Smooth muscle cell (in vitro differentiated cells): ENCODE measurements around the gene ZNF274. TPM values are rescaled to one million over a fixed set of nuclear protein-coding genes. Genes with fewer than 3 reads are reported as not detected.
"Not testable (repeated sequence)": the region's sequence is repeated elsewhere in the genome, so short reads cannot be mapped to it uniquely, and the experiment has no call there.

Source experiments
- DNase-seq: peaks from one replicate; lab custom pipeline; 2025; ENCODE audit not compliant: unreplicated experiment; lab: John Stamatoyannopoulos, UW
- H2AFZ ChIP-seq: fragments of 200-600 bp; sonication (generic); 2 replicates; pipeline ENCODE4 v1.6.0; 2016; ENCODE audit warnings: antibody characterized with exemption, low read depth, mild to moderate bottlenecking
- H3F3A ChIP-seq: fragments of 200-600 bp; sonication (generic); 2 replicates; pipeline ENCODE4 v1.6.0; 2017; ENCODE audit warnings: antibody characterized with exemption, low read depth
- H3K27ac ChIP-seq: fragments of 200-600 bp; sonication (generic); 2 replicates; pipeline ENCODE4 v1.5.1; 2016; ENCODE audit warnings: low read depth, mild to moderate bottlenecking
- H3K27me3 ChIP-seq: fragments of 200-600 bp; sonication (generic); 2 replicates; pipeline ENCODE4 v1.6.1; 2016; ENCODE audit warnings: low read depth, mild to moderate bottlenecking
- H3K36me3 ChIP-seq: fragments of 200-600 bp; sonication (generic); 2 replicates; pipeline ENCODE4 v1.5.1; 2016; ENCODE audit warnings: low read depth
- H3K4me1 ChIP-seq: fragments of 200-600 bp; sonication (generic); 2 replicates; pipeline ENCODE4 v1.5.1; 2016; ENCODE audit warnings: low read depth
- H3K4me2 ChIP-seq: fragments of 200-600 bp; sonication (generic); 2 replicates; pipeline ENCODE4 v1.6.0; 2016; ENCODE audit warnings: mild to moderate bottlenecking
- H3K4me3 ChIP-seq: fragments of 200-600 bp; sonication (generic); 2 replicates; pipeline ENCODE4 v1.5.1; 2016; ENCODE audit warnings: mild to moderate bottlenecking
- H3K79me2 ChIP-seq: fragments of 200-600 bp; sonication (generic); 2 replicates; pipeline ENCODE4 v1.6.0; 2016; ENCODE audit warnings: low read depth, mild to moderate bottlenecking
- H3K9ac ChIP-seq: fragments of 200-600 bp; sonication (generic); 2 replicates; pipeline ENCODE4 v1.6.0; 2016; ENCODE audit warnings: low read depth
- H3K9me3 ChIP-seq: fragments of 200-600 bp; sonication (generic); replicated peaks from 2 replicates; pipeline ENCODE4 v1.5.1; 2016; ENCODE audit warnings: low read depth
- H4K20me1 ChIP-seq: fragments of 200-600 bp; sonication (generic); 2 replicates; pipeline ENCODE4 v1.6.0; 2016; ENCODE audit warnings: low read depth
- WGBS: methylation state at CpG from one replicate; pipeline ENCODE4 v1.1.7; 2016; ENCODE audit warnings: low lambda C conversion rate; 5-methylcytosine and 5-hydroxymethylcytosine counted together
- polyA plus RNA-seq: library from polyadenylated mRNA; unstranded; fragments of >200 nt; fragmentation: Nextera tagmentation; extraction: Ambion mirVana; gene quantifications from 2 replicates; pipeline ENCODE4 v1.2.1, GENCODE V29; 2016
- total RNA-seq: library from RNA; depleted of rRNA; stranded (reverse); fragments of >200 nt; gene quantifications from 2 replicates; pipeline ENCODE4 v1.2.3, GENCODE V29; 2014
- TF ChIP-seq, protein P1 (sequence below): fragments of 200-600 bp; sonication (generic); IDR thresholded peaks from 2 replicates; pipeline ENCODE4 v1.5.1; 2017; ENCODE audit warnings: borderline replicate concordance, mild to moderate bottlenecking, antibody characterized with exemption; ENCODE audit not compliant: insufficient read depth, poor library complexity, severe bottlenecking

Gene ZNF274
- total and polyA plus RNA-seq, 2 experiments from 2014 or later = 23.8 to 27.2 TPM

GRCh38 chr19:58243351-58243750, 60.5 kb downstream of the ZNF274 start:
- H3K9ac ChIP-seq = no peak overlapping the region
- peaks cover 12% of the 10 kb centered on the region for H3K9me3 ChIP-seq
- no peak for DNase-seq
- H3K4me2 ChIP-seq = no peak overlapping the region
- H3K36me3 ChIP-seq = peaks cover 43% of the 10 kb centered on the region
- WGBS = 100% methylated on average over 6 of the region's 6 CpGs
- no peaks in the 10 kb centered on the region for H3K4me1 ChIP-seq
- no peak overlapping the region for H2AFZ ChIP-seq
- no peak overlapping the region for H3K27ac ChIP-seq
- H3F3A ChIP-seq = no peaks in the 10 kb centered on the region
- H3K4me3 ChIP-seq = no peak overlapping the region
- no peaks in the 10 kb centered on the region for H3K27me3 ChIP-seq
- no peaks in the 10 kb centered on the region for H4K20me1 ChIP-seq
- H3K79me2 ChIP-seq = no peaks in the 10 kb centered on the region
- TF ChIP-seq, protein P1, sequence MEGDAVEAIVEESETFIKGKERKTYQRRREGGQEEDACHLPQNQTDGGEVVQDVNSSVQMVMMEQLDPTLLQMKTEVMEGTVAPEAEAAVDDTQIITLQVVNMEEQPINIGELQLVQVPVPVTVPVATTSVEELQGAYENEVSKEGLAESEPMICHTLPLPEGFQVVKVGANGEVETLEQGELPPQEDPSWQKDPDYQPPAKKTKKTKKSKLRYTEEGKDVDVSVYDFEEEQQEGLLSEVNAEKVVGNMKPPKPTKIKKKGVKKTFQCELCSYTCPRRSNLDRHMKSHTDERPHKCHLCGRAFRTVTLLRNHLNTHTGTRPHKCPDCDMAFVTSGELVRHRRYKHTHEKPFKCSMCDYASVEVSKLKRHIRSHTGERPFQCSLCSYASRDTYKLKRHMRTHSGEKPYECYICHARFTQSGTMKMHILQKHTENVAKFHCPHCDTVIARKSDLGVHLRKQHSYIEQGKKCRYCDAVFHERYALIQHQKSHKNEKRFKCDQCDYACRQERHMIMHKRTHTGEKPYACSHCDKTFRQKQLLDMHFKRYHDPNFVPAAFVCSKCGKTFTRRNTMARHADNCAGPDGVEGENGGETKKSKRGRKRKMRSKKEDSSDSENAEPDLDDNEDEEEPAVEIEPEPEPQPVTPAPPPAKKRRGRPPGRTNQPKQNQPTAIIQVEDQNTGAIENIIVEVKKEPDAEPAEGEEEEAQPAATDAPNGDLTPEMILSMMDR = no peak

GRCh38 chr19:58248886-58249285, 66.0 kb downstream of the ZNF274 start:
- Histone ChIP-seq H2AFZ (no peak overlapping the region), H3K4me2 (no peak overlapping the region), H3K9ac (no peak overlapping the region), H4K20me1 (no peaks in the 10 kb centered on the region), H3K27me3 (no peaks in the 10 kb centered on the region), H3K36me3 (peaks cover 96% of the 10 kb centered on the region), H3K4me3 (peak overlapping the region; percentile 2), H3K79me2 (no peaks in the 10 kb centered on the region), H3F3A (peaks cover 3% of the 10 kb centered on the region), H3K9me3 (peaks cover 67% of the 10 kb centered on the region), H3K27ac (no peak overlapping the region), H3K4me1 (no peaks in the 10 kb centered on the region)
- 95% methylated on average over 3 of the region's 3 CpGs for WGBS
- no peak for DNase-seq
- TF ChIP-seq, protein P1 = no peak

- peaks cover 91% of the 10 kb centered on the region for H3K9me3 ChIP-seq
- WGBS = 97% methylated on average over 2 of the region's 2 CpGs
- peaks cover 3% of the 10 kb centered on the region for H3F3A ChIP-seq
- H3K27me3 ChIP-seq = no peaks in the 10 kb centered on the region
- H4K20me1 ChIP-seq = no peaks in the 10 kb centered on the region
- H3K36me3 ChIP-seq = peaks cover 87% of the 10 kb centered on the region
- no peak overlapping the region for H3K27ac ChIP-seq
- no peak overlapping the region for H3K4me3 ChIP-seq
- TF ChIP-seq, protein P1 = no peak
- no peak for DNase-seq
- H3K79me2 ChIP-seq = no peaks in the 10 kb centered on the region
- no peaks in the 10 kb centered on the region for H3K4me1 ChIP-seq
- H2AFZ ChIP-seq = no peak overlapping the region
- no peak overlapping the region for H3K9ac ChIP-seq
- H3K4me2 ChIP-seq = no peak overlapping the region
These were observed 69.3 kb downstream of the ZNF274 start for GRCh38 chr19:58252102-58252685.

- WGBS = 100% methylated on average over 2 of the region's 4 CpGs
- peaks cover 89% of the 10 kb centered on the region for H3K9me3 ChIP-seq
- not testable (repeated sequence) for H3K79me2 ChIP-seq, DNase-seq, H3K27ac ChIP-seq, H4K20me1 ChIP-seq, H3K9ac ChIP-seq, H3K4me1 ChIP-seq, H3K4me3 ChIP-seq, H2AFZ ChIP-seq, H3K27me3 ChIP-seq, H3K4me2 ChIP-seq
- peaks cover 85% of the 10 kb centered on the region for H3K36me3 ChIP-seq
- peaks cover 20% of the 10 kb centered on the region for H3F3A ChIP-seq
These were observed 75.4 kb downstream of the ZNF274 start for GRCh38 chr19:58258259-58258658.
